ENCODE results near the gene DBF4. TPM values are rescaled to one million over a fixed set of nuclear protein-coding genes. Genes with fewer than 3 reads are reported as not detected.
"Not testable (repeated sequence)": the region's sequence is repeated elsewhere in the genome, so short reads cannot be mapped to it uniquely, and the experiment has no call there.

The DBF4 gene
- total RNA-seq, 1 experiment from 2014 or later: 94.0 TPM

- no peak for DNase-seq (ENCODE audit: low read depth)
Measured at GRCh38 chr7:87882151-87882937, 6.1 kb downstream of the DBF4 start.

- DNase-seq (ENCODE audit: low read depth): no peak
Measured at GRCh38 chr7:87885018-87885417, 8.7 kb downstream of the DBF4 start.

GRCh38 chr7:87886875-87887274 is 10.6 kb downstream of the DBF4 start:
- DNase-seq (ENCODE audit: low read depth): peak; percentile 49

GRCh38 chr7:87895363-87895762 is 19.1 kb downstream of the DBF4 start:
- DNase-seq (ENCODE audit: low read depth): no peak

GRCh38 chr7:87899255-87899654 is 23.0 kb downstream of the DBF4 start:
- DNase-seq (ENCODE audit: low read depth): no peak

- DNase-seq (ENCODE audit: low read depth): not testable (repeated sequence)
Measured at GRCh38 chr7:87907136-87907906, 31.0 kb downstream of the DBF4 start.

GRCh38 chr7:87908814-87909213 is 32.5 kb downstream of the DBF4 start:
- not testable (repeated sequence) for DNase-seq (ENCODE audit: low read depth)

- DNase-seq (ENCODE audit: low read depth): no peak
Measured at GRCh38 chr7:87912121-87912520, 35.8 kb downstream of the DBF4 start.

GRCh38 chr7:87918740-87919139 is 42.4 kb downstream of the DBF4 start:
- DNase-seq (ENCODE audit: low read depth): no peak

GRCh38 chr7:87919875-87920274 is 43.6 kb downstream of the DBF4 start:
- no peak for DNase-seq (ENCODE audit: low read depth)

- DNase-seq (ENCODE audit: low read depth): no peak
Measured at GRCh38 chr7:87920578-87920977, 44.3 kb downstream of the DBF4 start.

- not testable (repeated sequence) for DNase-seq (ENCODE audit: low read depth)
Measured at GRCh38 chr7:87922759-87923395, 46.6 kb downstream of the DBF4 start.

- DNase-seq (ENCODE audit: low read depth): no peak
Measured at GRCh38 chr7:87926581-87927461, 50.5 kb downstream of the DBF4 start.

GRCh38 chr7:87933605-87933952 is 57.3 kb downstream of the DBF4 start:
- DNase-seq (ENCODE audit: low read depth): no peak

GRCh38 chr7:87933953-87934698 is 57.8 kb downstream of the DBF4 start, which contains the start of gene ADAM22:
Gene ADAM22 (plus strand): TSS chr7:87934251. CDS start chr7:87934466, 215 bp downstream.
- peak; percentile 52 for DNase-seq (ENCODE audit: low read depth)

- no peak for DNase-seq (ENCODE audit: low read depth)
Measured at GRCh38 chr7:87934699-87935383, 58.5 kb downstream of the DBF4 start.

GRCh38 chr7:87935384-87935706 is 59.1 kb downstream of the DBF4 start:
- no peak for DNase-seq (ENCODE audit: low read depth)

GRCh38 chr7:87941138-87941537 is 64.8 kb downstream of the DBF4 start:
- DNase-seq (ENCODE audit: low read depth): no peak

- no peak for DNase-seq (ENCODE audit: low read depth)
Measured at GRCh38 chr7:87944547-87944946, 68.3 kb downstream of the DBF4 start.

- not testable (repeated sequence) for DNase-seq (ENCODE audit: low read depth)
Measured at GRCh38 chr7:87945926-87946325, 69.6 kb downstream of the DBF4 start.
